Spleen (tissue), 11 donors: ENCODE results near the gene FOXM1. TPM values are rescaled to one million over a fixed set of nuclear protein-coding genes. Genes with fewer than 3 reads are reported as not detected.

Experiments used
- DNase-seq: peaks from one replicate; pipeline ENCODE4 v3.0.0-alpha.2; 2020
- H3K27ac ChIP-seq, 8 donors: fragments of 200-600 bp; sonication (generic) in 7 of 8; 1 replicate in 4 of 8; 2 replicates in 4 of 8; pipeline versions ENCODE4 v1.5.0 to v1.8.0; 2016 to 2021; ENCODE audit warnings: inconsistent platforms in 4 of 8, mild to moderate bottlenecking in 4 of 8, moderate library complexity in 1 of 8
- H3K27me3 ChIP-seq, 7 donors: fragments of 200-600 bp; sonication (generic) in 6 of 7; replicated peaks in 1 of 7; 1 replicate in 4 of 7; 2 replicates in 3 of 7; pipeline versions ENCODE4 v1.5.0 to v1.8.0; 2016 to 2021; ENCODE audit warnings: inconsistent platforms in 3 of 7, mild to moderate bottlenecking in 1 of 7
- H3K36me3 ChIP-seq, 6 donors: fragments of 200-600 bp; sonication (generic) in 5 of 6; 1 replicate in 4 of 6; 2 replicates in 2 of 6; pipeline versions ENCODE4 v1.5.0 to v1.8.0; 2016 to 2021; ENCODE audit warnings: inconsistent platforms in 2 of 6
- H3K4me1 ChIP-seq, 6 donors: fragments of 200-600 bp; sonication (generic) in 5 of 6; 1 replicate in 3 of 6; 2 replicates in 3 of 6; pipeline versions ENCODE4 v1.5.0 to v1.8.0; 2016 to 2021; ENCODE audit warnings: inconsistent platforms in 3 of 6
- H3K4me3 ChIP-seq, 8 donors: fragments of 200-600 bp; sonication (generic) in 7 of 8; 1 replicate in 4 of 8; 2 replicates in 4 of 8; pipeline versions ENCODE4 v1.5.0 to v1.8.0; 2016 to 2021; ENCODE audit warnings: inconsistent platforms in 4 of 8, mild to moderate bottlenecking in 4 of 8, moderate library complexity in 2 of 8
- H3K9me3 ChIP-seq, 8 donors: fragments of 200-600 bp; sonication (generic) in 7 of 8; 1 replicate in 4 of 8; 2 replicates in 4 of 8; pipeline versions ENCODE4 v1.5.0 to v1.8.0; 2016 to 2021; ENCODE audit warnings: inconsistent platforms in 4 of 8
- POLR2A ChIP-seq, 3 donors: fragments of 450-650 bp; IDR thresholded peaks; one replicate each; pipeline ENCODE4 v1.5.1; 2017; ENCODE audit warnings: antibody characterized with exemption in 3 of 3, mild to moderate bottlenecking in 1 of 3
- POLR2AphosphoS5 ChIP-seq, 3 donors: sonication (generic); formaldehyde crosslinking; IDR thresholded peaks; one replicate each; pipeline ENCODE4 v1.5.1; 2017; ENCODE audit warnings: antibody characterized with exemption in 3 of 3
- WGBS, 5 donors: extraction: QIAGEN DNeasy Blood & Tissue Kit in 3 of 5; methylation state at CpG; one replicate each; pipeline versions ENCODE4 v1.1.5 to v1.1.7; 2013 to 2018; 5-methylcytosine and 5-hydroxymethylcytosine counted together
- intact Hi-C: fragments of 100-400 bp; cut with DNase I; formaldehyde crosslinking; loops from one replicate; pipeline ENCODE4 v1.15.0; 2023; ENCODE audit warnings: low total_unique reads
- polyA plus RNA-seq, 3 donors: library from polyadenylated mRNA; stranded (reverse); fragments of 200-250 nt; gene quantifications; one replicate each; pipeline ENCODE4 v1.2.1, GENCODE V29; 2013
- total RNA-seq, 7 donors: library from RNA; depleted of rRNA in 3 of 7; stranded (reverse); fragments of >200 nt in 3 of 7; fragmentation: NEBNext Ultra II Directional in 4 of 7; extraction: Animal tissue kit (Norgen Biotek cat#: 25700) in 4 of 7; gene quantifications; one replicate each; pipeline versions ENCODE4 v1.1.0 to v1.2.1, GENCODE V29; 2016 to 2021
- TF ChIP-seq, protein P1 (sequence below), 11 experiments: fragments of 200-600 bp in 7 of 11; fragments of 450-650 bp in 4 of 11; sonication (generic) in 4 of 11; IDR thresholded peaks in 8 of 11; conservative IDR thresholded peaks in 3 of 11; 1 replicate in 7 of 11; 2 replicates in 4 of 11; pipeline versions ENCODE4 v1.4.0 to v1.8.0; 2016 to 2021; ENCODE audit warnings: antibody characterized with exemption in 11 of 11, inconsistent platforms in 4 of 11, mild to moderate bottlenecking in 1 of 11
- donor health status: healthy with polysubstance abuse.
- donor health status: DM: no; HTN: no; CAD: no; lungs with moderate emphysema.
- donor health status: DM: no; HTN: no; CAD: no.
- donor health status: Bipolar disorder and iron deficiency.
- donor health status: healthy.
- donor health status: DM: no; HTN: no; CAD: no.
- donor health status: DM: yes; HTN: yes; CAD: no.

The FOXM1 gene
- total and polyA plus RNA-seq, 10 donors: 1.8 to 10.2 (median 4.5) TPM

- intact Hi-C loops: no loop called here
Observed at GRCh38 chr12:2825132-2825531, 51.8 kb downstream of the FOXM1 start.

DNA sequence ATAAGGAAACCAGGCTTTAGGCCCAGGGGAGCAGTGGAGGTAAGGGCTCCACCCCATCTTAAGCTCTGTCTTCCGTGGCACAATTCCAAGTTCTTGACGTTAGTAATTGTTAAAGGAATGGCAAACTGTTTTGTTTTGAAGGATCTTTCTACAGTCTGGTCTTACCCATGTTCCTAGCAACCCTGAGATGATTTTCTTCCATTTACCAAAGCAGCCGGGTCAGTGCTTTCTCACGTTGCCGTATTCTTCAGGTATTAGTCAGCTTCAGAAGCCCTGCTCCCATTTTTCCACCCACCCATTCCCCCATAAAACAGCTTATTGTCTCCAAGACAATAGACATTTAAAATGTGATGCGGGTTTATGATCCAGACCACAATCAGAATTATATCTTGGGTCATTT, 52.4 kb downstream of the FOXM1 start:
- TF ChIP-seq POLR2AphosphoS5 (IDR thresholded peaks at IDR 0.05): no peak
- TF ChIP-seq, protein P1, sequence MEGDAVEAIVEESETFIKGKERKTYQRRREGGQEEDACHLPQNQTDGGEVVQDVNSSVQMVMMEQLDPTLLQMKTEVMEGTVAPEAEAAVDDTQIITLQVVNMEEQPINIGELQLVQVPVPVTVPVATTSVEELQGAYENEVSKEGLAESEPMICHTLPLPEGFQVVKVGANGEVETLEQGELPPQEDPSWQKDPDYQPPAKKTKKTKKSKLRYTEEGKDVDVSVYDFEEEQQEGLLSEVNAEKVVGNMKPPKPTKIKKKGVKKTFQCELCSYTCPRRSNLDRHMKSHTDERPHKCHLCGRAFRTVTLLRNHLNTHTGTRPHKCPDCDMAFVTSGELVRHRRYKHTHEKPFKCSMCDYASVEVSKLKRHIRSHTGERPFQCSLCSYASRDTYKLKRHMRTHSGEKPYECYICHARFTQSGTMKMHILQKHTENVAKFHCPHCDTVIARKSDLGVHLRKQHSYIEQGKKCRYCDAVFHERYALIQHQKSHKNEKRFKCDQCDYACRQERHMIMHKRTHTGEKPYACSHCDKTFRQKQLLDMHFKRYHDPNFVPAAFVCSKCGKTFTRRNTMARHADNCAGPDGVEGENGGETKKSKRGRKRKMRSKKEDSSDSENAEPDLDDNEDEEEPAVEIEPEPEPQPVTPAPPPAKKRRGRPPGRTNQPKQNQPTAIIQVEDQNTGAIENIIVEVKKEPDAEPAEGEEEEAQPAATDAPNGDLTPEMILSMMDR (IDR thresholded peaks at IDR 0.05 in 8 of 11, conservative IDR thresholded peaks at IDR 0.05 in 3 of 11): no peak
- no peak for TF ChIP-seq POLR2A (IDR thresholded peaks at IDR 0.05)
- H3K27me3 ChIP-seq: no peaks in the 10 kb centered on the region
- H3K4me3 ChIP-seq: no peak overlapping the region
- intact Hi-C loops: no loop called here
- 80 to 91% (median 90%) methylated on average over 6 of the region's 6 CpGs for WGBS, 5 donors
- no peaks in the 10 kb centered on the region for H3K9me3 ChIP-seq
- H3K4me1 ChIP-seq: no peaks in the 10 kb centered on the region
- H3K36me3 ChIP-seq: peaks cover 5 to 100% (median 94%) of the 10 kb centered on the region in 6 donors
- DNase-seq: no peak
- no peak overlapping the region for H3K27ac ChIP-seq

More at GRCh38 chr12:2825132-2825531, 51.8 kb downstream of the FOXM1 start:
- H3K9me3 ChIP-seq: no peaks in the 10 kb centered on the region
- 85 to 89% (median 87%) methylated on average over 4 of the region's 4 CpGs for WGBS, 5 donors
- H3K4me3 ChIP-seq: no peak overlapping the region
- no peaks in the 10 kb centered on the region for H3K27me3 ChIP-seq
- no peak overlapping the region for H3K27ac ChIP-seq
- no peaks in the 10 kb centered on the region for H3K4me1 ChIP-seq
- peaks cover 5 to 100% (median 94%) of the 10 kb centered on the region in 6 donors for H3K36me3 ChIP-seq
- DNase-seq: no peak
- TF ChIP-seq POLR2A (IDR thresholded peaks at IDR 0.05): no peak

GRCh38 chr12:2823483-2823882, 53.5 kb downstream of the FOXM1 start:
- no peak for DNase-seq
- intact Hi-C loops: no loop called here
- WGBS, 5 donors: 67 to 86% (median 84%) methylated on average over 7 of the region's 7 CpGs

DNA sequence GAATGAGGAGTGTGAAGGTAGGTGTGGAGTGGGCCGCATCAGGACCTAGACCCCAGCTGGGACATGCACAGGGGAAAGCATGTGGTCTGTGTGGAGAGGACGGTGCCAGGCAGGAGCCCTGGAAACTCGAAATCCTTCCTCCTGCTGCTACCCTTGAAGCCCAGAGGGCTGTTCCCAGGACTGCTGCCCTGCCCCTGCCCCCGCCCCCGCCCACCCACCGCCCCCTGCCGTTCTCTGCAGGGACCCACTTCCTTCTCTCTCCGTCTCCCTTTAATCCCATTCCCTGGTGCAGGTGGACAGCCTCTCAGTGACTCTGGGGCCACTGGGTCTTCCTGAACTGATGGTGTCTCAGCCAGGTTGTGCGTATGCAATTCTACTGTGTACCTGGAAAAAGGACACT, 56.5 kb downstream of the FOXM1 start:
- DNase-seq: no peak
- TF ChIP-seq, protein P1 (IDR thresholded peaks at IDR 0.05 in 8 of 11, conservative IDR thresholded peaks at IDR 0.05 in 3 of 11): no peak
- TF ChIP-seq POLR2A (IDR thresholded peaks at IDR 0.05) (no peak), POLR2AphosphoS5 (IDR thresholded peaks at IDR 0.05) (no peak)
- intact Hi-C loops: no loop called here
- Histone ChIP-seq H3K4me1 (peaks cover 0 to 7% (median under 1%) of the 10 kb centered on the region in 6 donors), H3K4me3 (no peak overlapping the region), H3K27me3 (no peaks in the 10 kb centered on the region), H3K36me3 (peaks cover 5 to 100% (median 82%) of the 10 kb centered on the region in 6 donors), H3K9me3 (no peaks in the 10 kb centered on the region), H3K27ac (no peak overlapping the region)
- WGBS, 5 donors: 84 to 92% (median 91%) methylated on average over 9 of the region's 9 CpGs

More at GRCh38 chr12:2823483-2823882, 53.5 kb downstream of the FOXM1 start:
- TF ChIP-seq, protein P1 (IDR thresholded peaks at IDR 0.05 in 8 of 11, conservative IDR thresholded peaks at IDR 0.05 in 3 of 11): no peak
- TF ChIP-seq POLR2A (IDR thresholded peaks at IDR 0.05) (no peak), POLR2AphosphoS5 (IDR thresholded peaks at IDR 0.05) (no peak)
- H3K9me3 ChIP-seq: no peaks in the 10 kb centered on the region
- H3K27me3 ChIP-seq: no peaks in the 10 kb centered on the region
- peaks cover 5 to 100% (median 97%) of the 10 kb centered on the region in 6 donors for H3K36me3 ChIP-seq
- H3K4me3 ChIP-seq: no peak overlapping the region
- no peaks in the 10 kb centered on the region for H3K4me1 ChIP-seq
- H3K27ac ChIP-seq: peak overlapping the region in 1 of 8 donors; percentile 11

DNA sequence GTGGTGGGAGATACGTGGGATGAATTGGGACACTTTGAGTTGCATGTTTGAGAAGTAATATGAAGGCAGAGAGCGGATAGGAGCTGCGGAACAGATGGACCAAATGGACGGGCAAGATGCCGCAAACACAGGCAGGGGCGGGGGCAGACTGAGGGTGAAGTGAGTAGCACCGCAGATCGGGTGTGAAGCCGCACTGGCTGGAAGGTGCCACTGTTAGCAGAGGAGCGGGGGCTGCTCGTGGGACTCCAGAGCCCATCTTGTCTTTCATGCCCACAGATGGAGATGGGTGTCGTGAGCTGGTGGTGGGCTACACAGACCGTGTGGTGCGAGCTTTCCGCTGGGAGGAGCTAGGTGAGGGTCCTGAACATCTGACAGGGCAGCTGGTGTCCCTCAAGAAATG, 57.2 kb downstream of the FOXM1 start:
- H3K4me1 ChIP-seq: peaks cover 0 to 14% (median 5%) of the 10 kb centered on the region in 6 donors
- intact Hi-C loops: no loop called here
- H3K4me3 ChIP-seq: no peak overlapping the region
- WGBS, 5 donors: 92 to 97% (median 96%) methylated on average over 15 of the region's 15 CpGs
- no peak overlapping the region for H3K27ac ChIP-seq
- H3K36me3 ChIP-seq: peaks cover 2 to 100% (median 77%) of the 10 kb centered on the region in 6 donors
- no peak for DNase-seq
- no peaks in the 10 kb centered on the region for H3K27me3 ChIP-seq
- TF ChIP-seq POLR2AphosphoS5 (IDR thresholded peaks at IDR 0.05): peak; percentile 5 to 42 (median 32)
- no peak for TF ChIP-seq POLR2A (IDR thresholded peaks at IDR 0.05)
- H3K9me3 ChIP-seq: no peaks in the 10 kb centered on the region
